ENCODE data around the gene MYO6.

The MYO6 gene

DNA sequence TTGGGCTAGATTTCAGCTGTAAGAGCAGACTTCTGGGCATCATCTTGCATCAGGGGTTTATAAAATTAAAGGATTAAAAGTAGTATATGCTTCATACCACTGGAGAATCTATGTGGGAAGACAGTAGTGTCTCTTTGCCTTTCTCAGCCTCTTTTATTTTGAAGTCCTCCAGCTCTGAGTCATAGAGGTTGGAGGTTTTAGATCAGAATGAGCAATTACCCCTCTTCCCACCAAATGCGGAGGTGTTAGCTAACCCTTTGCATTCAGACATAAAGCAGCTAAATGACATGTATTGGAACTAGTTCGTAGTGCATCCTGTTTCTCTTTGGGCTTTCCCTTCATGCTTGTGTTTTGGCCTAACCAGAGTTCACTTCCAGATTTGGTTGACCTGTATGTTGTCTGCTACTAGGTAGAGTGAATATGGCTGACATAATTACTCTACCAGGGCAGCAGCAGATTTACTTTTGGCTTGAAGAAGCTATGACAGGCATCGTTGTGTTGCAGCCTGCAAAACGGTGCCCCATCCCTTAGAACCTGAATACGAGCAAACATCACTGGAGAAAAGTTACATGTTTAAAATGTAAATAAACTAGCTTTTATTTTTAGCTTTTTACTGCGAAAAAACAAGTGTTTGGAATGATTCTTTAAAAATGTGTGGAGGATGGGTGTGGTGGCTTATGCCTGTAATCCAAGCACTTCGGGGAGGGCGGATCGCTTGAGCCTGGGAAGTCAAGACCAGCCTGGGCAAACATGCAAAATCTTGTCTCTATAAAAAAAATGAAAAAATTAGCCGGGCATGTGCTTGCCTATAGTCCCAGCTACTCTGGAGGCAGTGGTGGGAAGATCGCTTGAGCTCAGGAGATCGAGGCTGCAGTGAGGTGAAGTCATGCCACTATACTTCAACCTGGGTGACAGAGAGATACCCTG lies 82.2 kb downstream of the MYO6 start:
- TF ChIP-seq, protein P1, sequence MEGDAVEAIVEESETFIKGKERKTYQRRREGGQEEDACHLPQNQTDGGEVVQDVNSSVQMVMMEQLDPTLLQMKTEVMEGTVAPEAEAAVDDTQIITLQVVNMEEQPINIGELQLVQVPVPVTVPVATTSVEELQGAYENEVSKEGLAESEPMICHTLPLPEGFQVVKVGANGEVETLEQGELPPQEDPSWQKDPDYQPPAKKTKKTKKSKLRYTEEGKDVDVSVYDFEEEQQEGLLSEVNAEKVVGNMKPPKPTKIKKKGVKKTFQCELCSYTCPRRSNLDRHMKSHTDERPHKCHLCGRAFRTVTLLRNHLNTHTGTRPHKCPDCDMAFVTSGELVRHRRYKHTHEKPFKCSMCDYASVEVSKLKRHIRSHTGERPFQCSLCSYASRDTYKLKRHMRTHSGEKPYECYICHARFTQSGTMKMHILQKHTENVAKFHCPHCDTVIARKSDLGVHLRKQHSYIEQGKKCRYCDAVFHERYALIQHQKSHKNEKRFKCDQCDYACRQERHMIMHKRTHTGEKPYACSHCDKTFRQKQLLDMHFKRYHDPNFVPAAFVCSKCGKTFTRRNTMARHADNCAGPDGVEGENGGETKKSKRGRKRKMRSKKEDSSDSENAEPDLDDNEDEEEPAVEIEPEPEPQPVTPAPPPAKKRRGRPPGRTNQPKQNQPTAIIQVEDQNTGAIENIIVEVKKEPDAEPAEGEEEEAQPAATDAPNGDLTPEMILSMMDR (IDR thresholded peaks at IDR 0.05): no peak

GRCh38 chr6:75834447-75834846 lies 85.4 kb downstream of the MYO6 start:
- TF ChIP-seq, protein P1 (IDR thresholded peaks at IDR 0.05): no peak

- TF ChIP-seq, protein P1 (IDR thresholded peaks at IDR 0.05): no peak
Measured at GRCh38 chr6:75842191-75842590, 93.2 kb downstream of the MYO6 start.

- TF ChIP-seq, protein P1 (IDR thresholded peaks at IDR 0.05): no peak
Measured at GRCh38 chr6:75842732-75843131, 93.7 kb downstream of the MYO6 start.

DNA sequence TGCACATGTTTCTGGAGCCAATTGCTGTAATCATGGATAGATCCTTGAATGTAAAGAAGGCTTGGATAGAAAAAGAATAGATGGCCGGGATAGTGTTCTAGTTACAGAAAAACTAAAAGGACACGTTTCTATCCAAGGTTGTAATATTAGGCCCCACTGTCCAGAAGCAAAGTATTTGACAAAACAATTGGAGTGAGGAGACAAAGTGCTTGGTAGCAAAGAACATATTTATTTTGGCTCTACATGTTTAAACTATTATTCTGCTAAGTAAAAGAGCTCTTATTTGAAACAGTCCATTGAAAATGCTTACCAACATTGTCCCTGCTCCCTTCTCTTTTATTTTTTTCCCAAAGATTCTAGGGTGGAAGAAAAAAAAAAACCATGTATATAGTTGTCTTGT lies 94.4 kb downstream of the MYO6 start:
- TF ChIP-seq, protein P1 (IDR thresholded peaks at IDR 0.05): no peak

- TF ChIP-seq, protein P1 (IDR thresholded peaks at IDR 0.05): no peak
Measured at GRCh38 chr6:75848274-75848673, 99.2 kb downstream of the MYO6 start.

DNA sequence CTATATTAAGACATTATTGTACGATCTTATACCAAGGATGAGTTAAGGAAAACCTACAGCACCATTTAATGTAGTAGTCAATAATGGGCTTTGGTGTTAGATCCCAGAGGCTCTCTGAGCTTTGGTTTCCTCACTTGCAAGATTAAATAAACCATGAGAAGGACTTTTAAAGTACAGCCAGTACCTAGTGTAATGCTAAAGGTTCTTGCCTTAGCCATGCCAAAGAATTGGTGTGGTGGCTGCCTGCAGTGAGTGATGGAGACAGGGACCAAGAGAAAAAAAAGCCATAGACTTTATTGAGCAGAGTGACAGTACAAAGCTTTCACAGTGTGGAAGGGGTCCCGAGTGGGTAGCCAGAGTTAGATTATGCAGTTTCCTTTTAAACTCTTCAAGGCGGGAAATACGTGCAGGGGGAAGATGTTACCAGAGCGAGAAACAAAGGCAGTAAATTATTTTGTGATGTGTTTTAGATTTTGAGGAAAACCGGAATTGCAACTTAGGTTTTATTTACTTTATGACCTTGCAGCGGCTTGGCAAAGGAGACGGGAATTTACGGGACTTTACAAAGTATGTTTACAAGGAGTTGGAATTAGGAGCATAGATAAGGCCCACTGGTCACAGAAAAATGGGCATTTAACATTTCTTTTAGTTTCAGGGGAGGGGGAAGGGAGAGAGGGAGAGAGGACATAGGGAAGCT lies 100.4 kb downstream of the MYO6 start:
- TF ChIP-seq, protein P1 (IDR thresholded peaks at IDR 0.05): no peak
